ENCODE measurements around the gene AMH.

AMH gene

GRCh38 chr19:2271234-2272103, 22.3 kb downstream of the AMH start (continued):
- TF ChIP-seq ZBTB8A (tag by site-specific recombination; IDR thresholded peaks at IDR 0.05) = no peak
- TF ChIP-seq ZNF777 (tag by site-specific recombination; IDR thresholded peaks at IDR 0.05; ENCODE audit: borderline replicate concordance) = no peak
- peak; percentile 90 for TF ChIP-seq BCL11A (tag by site-specific recombination; IDR thresholded peaks at IDR 0.05; ENCODE audit: low read depth)
- TF ChIP-seq ZNF623 (tag by site-specific recombination; IDR thresholded peaks at IDR 0.05) = no peak; the same call in 1 of the 2 replicates
- TF ChIP-seq SP3 (tag by site-specific recombination; IDR thresholded peaks at IDR 0.05) = peak; percentile 26
- TF ChIP-seq GFI1B (tag by site-specific recombination; IDR thresholded peaks at IDR 0.05) = no peak
- TF ChIP-seq ZSCAN16 (tag by site-specific recombination; IDR thresholded peaks at IDR 0.05) = no peak
- TF ChIP-seq ZNF324 (tag by site-specific recombination; IDR thresholded peaks at IDR 0.05) = no peak
- no peak for TF ChIP-seq ZNF341 (tag by site-specific recombination; IDR thresholded peaks at IDR 0.05; ENCODE audit: low read depth)
- TF ChIP-seq ZNF626 (tag by site-specific recombination; IDR thresholded peaks at IDR 0.05) = no peak
- peak; percentile 83 for TF ChIP-seq PATZ1 (tag by site-specific recombination; IDR thresholded peaks at IDR 0.05)
- no peak for TF ChIP-seq OSR2 (tag by site-specific recombination; IDR thresholded peaks at IDR 0.05)
- TF ChIP-seq PRDM1 (tag by site-specific recombination; IDR thresholded peaks at IDR 0.05) = no peak
- no peak for TF ChIP-seq TRIM28 (IDR thresholded peaks at IDR 0.05; ENCODE audit: borderline replicate concordance, low read length)
- TF ChIP-seq WT1 (tag by site-specific recombination; IDR thresholded peaks at IDR 0.05) = no peak
- TF ChIP-seq ZNF169 (tag by site-specific recombination; IDR thresholded peaks at IDR 0.05) = no peak
- no peak for TF ChIP-seq ZNF280C (tag by site-specific recombination; IDR thresholded peaks at IDR 0.05)
- TF ChIP-seq KLF9 (tag by site-specific recombination; IDR thresholded peaks at IDR 0.05; ENCODE audit: low read depth) = peak; percentile 1; the same call in 1 of the 2 replicates
- TF ChIP-seq ZNF174 (tag by site-specific recombination; IDR thresholded peaks at IDR 0.05) = no peak
- TF ChIP-seq KLF1 (tag by site-specific recombination; IDR thresholded peaks at IDR 0.05) = peak; percentile 75
- no peak for TF ChIP-seq AEBP2 (tag by site-specific recombination; IDR thresholded peaks at IDR 0.05; ENCODE audit: borderline replicate concordance)
- TF ChIP-seq GLIS2 (tag by site-specific recombination; IDR thresholded peaks at IDR 0.05) = peak; percentile 90
- peak; percentile 31; the same call in 1 of the 2 replicates for TF ChIP-seq ZXDB (tag by site-specific recombination; IDR thresholded peaks at IDR 0.05)
- peak; percentile 15; the same call in 1 of the 2 replicates for TF ChIP-seq ZNF2 (tag by site-specific recombination; IDR thresholded peaks at IDR 0.05)
- no peak for TF ChIP-seq ZNF670 (tag by site-specific recombination; IDR thresholded peaks at IDR 0.05; ENCODE audit: low read depth)
- TF ChIP-seq KLF8 (tag by site-specific recombination; IDR thresholded peaks at IDR 0.05) = peak; percentile 85; the same call in 1 of the 2 replicates
- no peak for TF ChIP-seq TCF7L2 (IDR thresholded peaks at IDR 0.05; ENCODE audit: borderline replicate concordance, low read depth, low read length)
- TF ChIP-seq ZNF600 (tag by site-specific recombination; IDR thresholded peaks at IDR 0.05) = peak; percentile 70
- TF ChIP-seq ZBTB48 (tag by site-specific recombination; IDR thresholded peaks at IDR 0.05) = peak; percentile 64; the same call in 1 of the 2 replicates
- no peak for TF ChIP-seq ZNF292 (tag by site-specific recombination; IDR thresholded peaks at IDR 0.05; ENCODE audit: borderline replicate concordance, low read depth)
- no peak for TF ChIP-seq ZNF302 (tag by site-specific recombination; IDR thresholded peaks at IDR 0.05; ENCODE audit: low read depth)
- no peak for TF ChIP-seq PBX3 (CRISPR knock-in tag; IDR thresholded peaks at IDR 0.05)
- TF ChIP-seq ZNF157 (tag by site-specific recombination; IDR thresholded peaks at IDR 0.05) = no peak
- no peak for TF ChIP-seq SETDB1 (IDR thresholded peaks at IDR 0.05; ENCODE audit: insufficient read length, low read length)
- no peak for TF ChIP-seq ZNF416 (tag by site-specific recombination; IDR thresholded peaks at IDR 0.05)
- no peak for TF ChIP-seq ZNF114 (tag by site-specific recombination; IDR thresholded peaks at IDR 0.05)

Measured in HEK293 (cell line).